Right lobe of liver (tissue), 6 donors: ENCODE results near the gene NT5C1B. TPM values are rescaled to one million over a fixed set of nuclear protein-coding genes. Genes with fewer than 3 reads are reported as not detected.

Experiments used
- ATAC-seq, 4 donors: fragments of 200-7000 bp; cut with Tn5 transposase; one replicate each; pipeline ENCODE4 v1.9.1; 2020; ENCODE audit warnings: mild to moderate bottlenecking in 4 of 4, moderate library complexity in 4 of 4
- DNase-seq, 3 donors: peaks; one replicate each; pipeline ENCODE4 v3.0.0-alpha.2; 2020
- H3K27ac ChIP-seq, 3 donors: fragments of 200-600 bp; one replicate each; pipeline ENCODE4 v1.8.0; 2022
- H3K27me3 ChIP-seq, 2 donors: fragments of 200-600 bp; one replicate each; pipeline ENCODE4 v1.8.0; 2022
- H3K36me3 ChIP-seq, 4 donors: fragments of 200-600 bp; sonication (generic) in 1 of 4; one replicate each; pipeline versions ENCODE4 v1.5.1 to v1.8.0; 2017 to 2022; ENCODE audit warnings: control low read depth in 1 of 4
- H3K4me1 ChIP-seq, 4 donors: fragments of 200-600 bp; sonication (generic) in 1 of 4; one replicate each; pipeline versions ENCODE4 v1.5.1 to v1.8.0; 2017 to 2022; ENCODE audit warnings: control low read depth in 1 of 4
- H3K4me3 ChIP-seq, 3 donors: fragments of 200-600 bp; one replicate each; pipeline ENCODE4 v1.8.0; 2022
- H3K9me3 ChIP-seq, 4 donors: fragments of 200-600 bp; sonication (generic) in 1 of 4; one replicate each; pipeline versions ENCODE4 v1.5.1 to v1.8.0; 2017 to 2022; ENCODE audit warnings: control low read depth in 1 of 4
- CTCF ChIP-seq, 4 donors: fragments of 200-600 bp in 3 of 4; fragments of 450-650 bp in 1 of 4; IDR thresholded peaks; one replicate each; pipeline versions ENCODE4 v1.5.1 to v1.8.0; 2016 to 2022; ENCODE audit warnings: antibody characterized with exemption in 4 of 4, mild to moderate bottlenecking in 2 of 4
- POLR2A ChIP-seq: fragments of 450-650 bp; IDR thresholded peaks from one replicate; pipeline ENCODE4 v1.6.1; 2017; ENCODE audit warnings: antibody characterized with exemption, mild to moderate bottlenecking
- WGBS: methylation state at CpG from one replicate; pipeline ENCODE4 v1.1.6; 2018; ENCODE audit warnings: low coverage, low lambda C conversion rate; ENCODE audit not compliant: insufficient coverage; ENCODE audit errors: missing lambda C conversion rate; 5-methylcytosine and 5-hydroxymethylcytosine counted together
- intact Hi-C, 2 donors: fragments of 100-400 bp; cut with DNase I; formaldehyde crosslinking; loops; one replicate each; pipeline versions ENCODE4 v1.11.2 to v1.14.1; 2022
- total RNA-seq, 6 experiments: library from RNA; depleted of rRNA in 2 of 6; stranded (reverse); fragments of >200 nt in 2 of 6; fragmentation: NEBNext Ultra II Directional in 3 of 6; extraction: Animal tissue kit (Norgen Biotek cat#: 25700) in 3 of 6; gene quantifications; one replicate each; pipeline versions ENCODE4 v1.1.0 to v1.2.4, GENCODE V29; 2016 to 2023
- donor health status: DM: no; HTN: yes; CAD: no.
- donor health status: DM: no; HTN: no; CAD: no.
- donor health status: DM: no; HTN: no; CAD: no.
- donor health status: DM: no; HTN: yes; CAD: no.
- donor health status: DM: no; HTN: yes; CAD: no.

NT5C1B gene
- total RNA-seq, 6 experiments from 2014 or later = not detected

- no peak overlapping the region for H3K4me3 ChIP-seq
- WGBS = 21% methylated on average over 1 of the region's 1 CpG
- TF ChIP-seq POLR2A = no peak
- TF ChIP-seq CTCF (IDR thresholded peaks at IDR 0.05) = no peak
- no peaks in the 10 kb centered on the region for H3K36me3 ChIP-seq
- no peak overlapping the region for H3K27ac ChIP-seq
- H3K9me3 ChIP-seq = no peaks in the 10 kb centered on the region
- no peak for ATAC-seq
- no peaks in the 10 kb centered on the region for H3K27me3 ChIP-seq
- H3K4me1 ChIP-seq = no peaks in the 10 kb centered on the region
- intact Hi-C loops = no loop called here
- no peak for DNase-seq
These were observed 58.2 kb downstream of the NT5C1B start for GRCh38 chr2:18531194-18531593.

GRCh38 chr2:18527822-18528221 is 61.5 kb downstream of the NT5C1B start:
- WGBS = 76% methylated on average over 4 of the region's 4 CpGs
- H3K9me3 ChIP-seq = no peaks in the 10 kb centered on the region
- H3K27me3 ChIP-seq = no peaks in the 10 kb centered on the region
- H3K27ac ChIP-seq = no peak overlapping the region
- TF ChIP-seq POLR2A = no peak
- TF ChIP-seq CTCF (IDR thresholded peaks at IDR 0.05) = no peak
- H3K4me3 ChIP-seq = no peak overlapping the region
- intact Hi-C loops = no loop called here
- DNase-seq (no peak), ATAC-seq (no peak)
- no peaks in the 10 kb centered on the region for H3K36me3 ChIP-seq
- H3K4me1 ChIP-seq = no peaks in the 10 kb centered on the region

GRCh38 chr2:18527326-18527725 is 62.0 kb downstream of the NT5C1B start:
- no peak for ATAC-seq
- Histone ChIP-seq H3K27ac (no peak overlapping the region), H3K4me3 (no peak overlapping the region), H3K9me3 (no peaks in the 10 kb centered on the region), H3K36me3 (no peaks in the 10 kb centered on the region), H3K27me3 (no peaks in the 10 kb centered on the region), H3K4me1 (no peaks in the 10 kb centered on the region)
- WGBS = 96% methylated on average over 2 of the region's 2 CpGs
- intact Hi-C loops = no loop called here
- no peak for DNase-seq
- TF ChIP-seq CTCF (IDR thresholded peaks at IDR 0.05) = no peak
- TF ChIP-seq POLR2A = no peak

GRCh38 chr2:18526429-18526828 is 62.9 kb downstream of the NT5C1B start:
- DNase-seq (no peak), ATAC-seq (no peak)
- H3K36me3 ChIP-seq = no peaks in the 10 kb centered on the region
- TF ChIP-seq POLR2A (no peak), CTCF (IDR thresholded peaks at IDR 0.05) (no peak)
- intact Hi-C loops = no loop called here
- H3K9me3 ChIP-seq = no peaks in the 10 kb centered on the region
- no peaks in the 10 kb centered on the region for H3K27me3 ChIP-seq
- no peak overlapping the region for H3K4me3 ChIP-seq
- H3K27ac ChIP-seq = no peak overlapping the region
- 87% methylated on average over 7 of the region's 7 CpGs for WGBS
- no peaks in the 10 kb centered on the region for H3K4me1 ChIP-seq

GRCh38 chr2:18525852-18526251 is 63.5 kb downstream of the NT5C1B start:
- DNase-seq (no peak), ATAC-seq (no peak)
- no peaks in the 10 kb centered on the region for H3K4me1 ChIP-seq
- H3K27me3 ChIP-seq = no peaks in the 10 kb centered on the region
- 73% methylated on average over 3 of the region's 3 CpGs for WGBS
- H3K9me3 ChIP-seq = no peaks in the 10 kb centered on the region
- no peak overlapping the region for H3K27ac ChIP-seq
- intact Hi-C loops = no loop called here
- no peak for TF ChIP-seq POLR2A
- TF ChIP-seq CTCF (IDR thresholded peaks at IDR 0.05) = no peak
- H3K36me3 ChIP-seq = no peaks in the 10 kb centered on the region
- no peak overlapping the region for H3K4me3 ChIP-seq
